ENCODE measurements around the gene CDK18.

Gene CDK18

DNA sequence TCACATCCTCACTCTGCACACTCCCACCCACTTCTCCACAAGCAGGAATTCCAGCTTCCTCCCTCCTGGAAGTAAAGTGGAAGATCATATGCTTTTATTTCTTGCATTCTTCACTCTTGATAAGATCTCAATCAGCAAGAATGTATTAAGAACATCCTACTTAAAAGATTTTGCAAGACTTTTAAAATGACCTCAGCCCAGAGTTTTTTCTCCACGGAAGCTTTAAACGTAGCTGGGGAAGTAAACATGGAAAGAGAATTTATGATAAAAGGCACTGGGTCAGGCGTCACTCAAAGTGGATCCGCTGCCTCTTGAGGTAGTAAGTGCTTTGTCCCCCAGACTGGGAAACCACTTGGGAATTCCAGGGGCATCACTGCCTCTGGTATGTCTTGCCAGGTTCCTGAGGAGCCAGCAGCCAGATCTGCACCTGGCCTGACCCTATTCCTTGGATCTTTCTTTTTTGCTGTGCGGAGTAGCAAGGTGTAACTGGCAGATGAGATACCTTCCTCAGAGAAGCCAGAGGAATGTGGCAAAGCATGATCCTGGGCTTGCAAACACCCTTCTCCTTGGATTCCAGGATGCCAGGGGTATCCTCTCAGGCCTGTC lies 33.9 kb downstream of the CDK18 start:
- no peak for DNase-seq (ENCODE audit: low read depth in 2 of 2)

DNA sequence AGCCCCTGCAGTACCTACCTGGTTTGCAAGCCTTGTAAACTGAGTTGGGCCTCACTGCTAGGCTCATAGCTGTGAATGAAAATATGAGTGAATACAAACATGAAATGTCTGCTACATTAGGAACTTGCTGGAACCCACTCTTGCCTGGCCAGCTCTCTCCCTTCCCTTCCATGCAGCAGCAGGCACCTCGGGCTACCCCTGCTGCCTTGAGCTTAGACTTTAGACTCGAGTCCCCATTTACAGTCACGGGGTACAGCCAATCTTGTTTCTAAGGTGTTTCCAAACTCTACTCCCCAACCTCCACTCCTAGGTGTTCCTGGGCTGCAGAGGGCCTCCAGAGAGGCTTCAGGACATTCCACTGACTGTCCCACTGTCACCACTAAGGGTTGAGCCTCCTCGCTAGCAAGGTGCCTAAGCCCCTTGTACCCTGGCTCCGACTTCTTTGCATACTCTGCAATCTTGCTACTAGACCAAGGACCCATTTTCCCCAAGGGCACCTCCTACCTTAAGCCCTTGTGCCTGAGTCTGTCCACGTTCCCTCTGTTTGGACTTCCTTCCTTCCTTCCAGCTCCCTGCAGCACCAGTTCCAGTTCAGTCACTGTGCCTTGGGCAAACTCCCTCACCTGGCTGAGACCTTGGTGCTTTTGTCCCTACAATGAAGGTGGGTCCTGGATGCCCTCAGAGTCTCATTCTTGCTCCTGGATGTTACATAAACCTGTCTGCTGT lies 36.9 kb downstream of the CDK18 start:
- no peak for DNase-seq (ENCODE audit: low read depth in 2 of 2)

DNA sequence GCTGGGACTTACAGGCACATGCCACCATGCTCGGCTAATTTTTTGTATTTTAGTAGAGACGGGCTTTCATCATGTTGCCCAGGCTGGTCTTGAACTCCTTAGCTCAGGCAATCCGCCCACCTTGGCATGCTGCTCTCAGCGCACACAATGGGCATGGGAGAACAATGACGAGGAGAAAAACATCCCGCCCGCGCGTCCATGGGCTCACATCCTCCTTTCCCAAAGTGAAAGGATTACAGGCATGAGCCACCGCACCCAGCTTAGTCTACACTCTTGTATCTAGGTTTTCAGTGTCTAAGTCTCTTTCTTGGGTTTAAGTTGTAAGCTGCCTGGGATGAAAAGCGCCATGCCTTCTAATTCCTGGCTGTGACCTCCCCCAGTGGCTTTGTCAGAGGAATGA lies 37.9 kb downstream of the CDK18 start:
- no peak for DNase-seq (ENCODE audit: low read depth in 2 of 2)

DNA sequence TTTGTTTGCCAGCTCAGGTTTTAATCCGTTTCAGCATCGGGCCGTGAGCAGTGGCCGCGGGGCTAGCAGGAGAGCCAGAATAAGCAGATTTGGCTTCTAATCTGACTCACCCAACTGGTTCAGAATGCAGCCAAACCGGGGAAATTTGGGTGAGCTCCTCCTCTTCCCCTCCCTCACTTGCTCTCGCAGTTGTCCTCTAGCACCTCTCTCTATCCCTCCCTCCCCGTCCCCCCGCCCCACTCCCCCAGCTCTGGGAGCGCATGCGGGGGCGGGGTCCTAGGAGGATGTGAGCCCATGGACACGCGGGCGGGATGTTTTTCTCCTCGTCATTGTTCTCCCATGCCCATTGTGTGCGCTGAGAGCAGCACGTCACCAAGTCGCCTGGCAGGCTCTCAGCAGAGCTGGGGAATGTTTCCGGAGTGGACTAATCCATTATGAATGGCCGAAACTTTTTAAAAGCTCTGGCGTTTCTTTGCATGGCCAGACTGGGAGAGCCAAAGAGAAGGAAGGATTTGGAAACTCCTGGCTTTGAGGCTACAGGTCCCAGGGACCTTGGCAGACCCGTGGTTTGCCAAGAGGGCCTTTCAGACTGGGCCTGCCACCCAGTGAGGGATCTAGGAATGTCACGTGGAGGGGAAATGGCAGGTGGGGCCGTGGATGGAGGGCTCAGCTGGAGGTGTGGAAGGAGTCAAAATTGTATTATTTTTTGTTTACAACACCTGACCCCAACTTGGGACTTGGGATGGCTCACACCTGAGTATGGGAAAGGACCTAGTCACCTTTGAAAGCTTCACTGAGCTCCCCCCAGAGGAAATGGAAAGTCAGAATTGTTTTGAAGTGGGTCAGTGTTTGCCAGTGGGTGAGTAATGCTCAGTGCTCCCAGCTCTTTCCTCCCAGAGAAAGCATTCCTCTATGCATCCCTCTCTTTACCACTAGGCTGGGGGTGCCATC lies 39.2 kb downstream of the CDK18 start:
- DNase-seq (ENCODE audit: low read depth in 2 of 2), result no peak

DNA sequence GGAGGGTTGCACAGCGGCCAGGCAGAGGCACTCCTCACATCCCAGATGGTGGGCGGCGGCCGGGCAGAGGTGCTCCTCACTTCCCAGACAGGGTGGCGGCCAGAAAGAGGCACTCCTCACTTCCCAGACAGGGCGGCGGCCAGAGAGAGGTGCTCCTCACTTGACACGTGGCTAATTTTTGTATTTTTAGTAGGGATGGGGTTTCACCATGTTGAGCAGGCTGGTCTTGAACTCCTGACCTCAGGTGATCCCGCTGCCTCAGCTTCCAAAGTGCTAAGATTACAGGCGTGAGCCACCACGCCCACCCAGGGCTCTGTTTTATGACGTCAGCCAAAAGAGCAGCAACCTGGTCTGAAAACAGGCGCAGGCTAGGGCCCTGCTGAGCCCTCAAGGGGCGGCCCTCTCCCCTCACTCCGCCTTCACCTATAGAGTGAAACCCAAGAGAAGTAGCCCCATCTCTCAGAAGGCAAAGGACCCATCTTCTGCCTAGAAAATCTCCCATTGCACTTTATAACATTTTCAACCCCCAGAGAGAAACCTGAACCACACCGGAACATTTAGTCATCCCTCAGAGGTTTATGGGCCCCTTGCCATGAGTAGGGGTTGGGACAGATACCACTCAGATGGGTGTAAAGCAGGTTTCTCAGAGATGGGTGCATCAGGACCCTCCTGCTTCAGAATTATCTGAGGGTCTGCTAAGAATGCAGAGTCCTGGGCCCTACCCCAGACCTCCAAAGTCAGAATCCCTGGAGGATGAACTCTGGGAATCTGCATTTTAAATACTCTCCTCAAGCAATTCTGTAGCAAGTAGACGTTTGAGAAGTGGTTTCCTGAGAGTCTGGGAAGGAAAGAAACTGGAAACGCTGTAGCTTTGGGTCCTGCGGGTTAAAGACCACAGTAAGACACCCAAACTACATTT lies 40.8 kb downstream of the CDK18 start:
- no peak for DNase-seq (ENCODE audit: low read depth in 2 of 2)

DNA sequence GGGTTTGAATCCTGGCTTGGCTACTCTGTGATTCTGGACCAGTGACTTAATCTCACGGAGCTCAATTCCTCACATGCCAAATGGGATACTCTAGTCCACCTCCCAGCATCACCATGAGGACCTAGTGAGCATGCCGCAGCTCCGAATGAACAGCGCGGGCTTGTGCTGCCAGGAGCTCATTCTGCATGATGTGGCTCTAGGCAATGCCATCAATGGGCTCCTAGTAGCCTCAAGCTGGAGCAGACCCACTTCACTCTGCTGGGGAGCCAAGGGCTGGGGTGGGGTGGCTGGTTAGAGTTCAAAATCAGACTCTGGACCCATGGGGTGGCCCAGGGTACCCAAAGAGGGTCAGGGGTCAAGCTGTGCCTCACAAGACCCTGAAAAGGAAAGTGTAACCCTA lies 41.5 kb downstream of the CDK18 start:
- DNase-seq (ENCODE audit: low read depth in 2 of 2), result no peak

DNA sequence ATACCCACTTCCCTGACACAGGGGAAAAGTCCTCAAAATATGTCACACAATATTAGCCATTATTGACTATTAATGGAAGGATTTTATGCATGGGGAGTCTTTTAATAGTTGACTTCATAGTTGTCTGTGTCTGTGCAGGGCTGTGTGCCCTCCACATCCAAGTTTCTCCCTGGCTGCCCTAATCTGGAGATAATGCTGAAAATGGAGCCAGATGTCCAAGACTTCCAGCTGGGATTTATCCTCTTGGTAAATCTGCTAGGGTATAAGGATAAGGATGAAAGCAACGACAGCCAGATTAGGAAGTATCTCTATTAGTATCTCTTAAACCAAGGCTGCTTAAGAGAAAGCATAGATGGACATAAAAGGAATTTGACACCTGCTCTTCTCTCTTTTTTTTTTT lies 42.1 kb downstream of the CDK18 start:
- no peak for DNase-seq (ENCODE audit: low read depth in 2 of 2)

DNA sequence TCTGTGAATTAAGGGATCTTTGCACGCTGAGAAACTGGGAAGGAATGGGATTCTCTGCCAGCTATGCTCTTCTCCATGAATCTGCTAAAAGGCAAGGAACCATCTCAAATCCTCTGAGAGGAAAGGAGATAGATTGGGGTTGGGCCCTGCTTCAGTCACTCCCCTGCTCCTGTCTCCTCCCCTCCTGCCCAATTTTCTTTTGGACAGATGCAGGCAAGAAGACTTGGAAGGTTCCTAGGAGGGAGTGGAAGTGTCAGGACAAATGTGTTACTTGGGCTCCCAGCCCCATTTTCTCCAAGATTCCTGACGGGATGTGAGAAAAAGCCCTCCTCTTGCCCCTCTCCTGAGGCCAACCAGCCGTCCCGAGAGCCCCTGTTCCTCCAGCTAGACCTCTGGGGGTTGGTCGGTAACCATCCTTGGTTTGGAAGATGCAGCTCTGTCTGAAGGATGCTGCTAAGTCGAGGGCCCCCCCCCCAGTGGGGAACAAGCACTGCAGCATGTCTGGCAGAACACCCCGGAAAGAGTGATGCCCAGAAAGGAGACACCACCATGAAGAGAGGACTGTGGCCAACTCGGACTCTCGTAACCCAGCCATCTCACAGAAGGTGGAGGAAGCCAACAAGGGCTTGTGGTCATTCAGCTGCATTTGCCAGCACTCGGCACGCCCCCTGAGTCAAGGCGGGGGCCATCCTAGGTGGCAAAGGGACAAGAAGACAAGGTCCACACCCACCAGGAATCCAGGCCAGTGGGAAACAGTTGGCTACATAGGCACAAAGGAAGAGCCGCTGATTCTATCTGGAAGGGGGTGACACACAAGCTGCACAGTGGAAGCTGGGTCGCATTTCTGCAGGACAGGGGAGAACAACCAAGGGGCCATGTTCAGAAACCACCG lies 43.7 kb downstream of the CDK18 start:
- no peak for DNase-seq (ENCODE audit: low read depth in 2 of 2)

DNA sequence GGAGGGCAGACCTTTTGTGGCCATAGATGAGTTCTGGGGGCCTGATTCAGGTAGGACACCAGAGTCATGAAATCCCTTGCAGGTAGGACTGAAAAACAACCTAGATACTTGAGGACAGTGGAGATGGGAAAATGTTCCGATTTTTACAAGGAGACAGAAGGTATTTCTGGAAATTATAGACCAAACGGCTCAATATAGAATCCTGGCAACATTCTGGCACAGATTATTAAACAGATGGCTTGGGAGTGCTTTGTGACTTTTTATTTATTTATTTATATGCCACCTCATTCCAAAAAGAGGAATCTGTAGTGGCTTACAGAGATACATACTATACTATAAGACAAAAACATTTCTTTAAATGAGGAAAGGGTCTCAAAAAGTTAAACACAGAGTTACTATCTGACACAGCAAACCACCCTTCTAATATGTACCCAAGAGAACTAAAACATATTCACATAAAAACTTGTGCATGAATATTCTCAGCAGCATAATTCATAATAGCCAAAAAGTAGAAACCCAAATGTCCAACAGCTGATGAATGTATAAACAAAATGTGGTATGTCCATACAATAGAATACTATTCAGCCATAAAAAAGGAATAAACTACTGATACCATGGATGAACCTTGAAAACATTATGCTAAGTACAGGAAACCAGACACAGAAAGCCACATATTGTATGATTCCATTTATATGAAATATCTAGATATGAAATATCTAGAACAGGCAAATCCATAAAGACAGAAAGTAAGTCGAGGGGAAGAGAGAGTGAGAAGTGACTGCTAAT lies 49.8 kb downstream of the CDK18 start:
- DNase-seq (ENCODE audit: low read depth in 2 of 2), result no peak

DNA sequence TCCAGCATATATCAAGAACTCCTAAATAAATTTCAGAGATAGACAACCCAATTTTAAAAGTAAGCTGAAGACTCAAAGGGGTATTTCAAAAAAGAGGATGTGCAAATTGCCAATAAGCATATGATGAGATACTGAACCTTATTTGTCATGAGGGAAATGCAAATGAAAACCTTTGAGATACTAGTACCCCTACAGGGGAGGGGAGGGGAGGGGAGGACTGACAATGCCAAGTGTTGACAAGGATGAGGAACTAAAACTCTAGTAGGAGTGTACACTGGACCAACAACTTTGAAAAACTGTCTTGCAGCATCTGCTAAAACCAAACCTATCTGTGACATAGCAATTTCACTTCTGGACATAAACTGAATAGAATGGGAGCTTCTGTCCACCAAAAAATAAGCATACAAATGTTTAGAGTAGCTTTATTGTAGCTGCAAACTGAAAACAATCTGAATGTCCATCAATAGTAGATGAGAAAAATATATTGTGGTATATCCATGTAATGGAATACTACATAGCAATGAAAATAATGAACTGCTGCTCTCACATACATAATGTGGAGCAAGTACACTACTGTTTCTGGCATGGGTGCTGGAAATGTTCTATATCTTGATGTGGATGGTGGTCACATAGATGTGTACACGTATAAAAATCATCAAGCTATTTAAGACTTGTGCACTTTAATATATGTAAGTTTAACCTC lies 57.2 kb downstream of the CDK18 start:
- DNase-seq (ENCODE audit: low read depth in 2 of 2), result no peak

DNA sequence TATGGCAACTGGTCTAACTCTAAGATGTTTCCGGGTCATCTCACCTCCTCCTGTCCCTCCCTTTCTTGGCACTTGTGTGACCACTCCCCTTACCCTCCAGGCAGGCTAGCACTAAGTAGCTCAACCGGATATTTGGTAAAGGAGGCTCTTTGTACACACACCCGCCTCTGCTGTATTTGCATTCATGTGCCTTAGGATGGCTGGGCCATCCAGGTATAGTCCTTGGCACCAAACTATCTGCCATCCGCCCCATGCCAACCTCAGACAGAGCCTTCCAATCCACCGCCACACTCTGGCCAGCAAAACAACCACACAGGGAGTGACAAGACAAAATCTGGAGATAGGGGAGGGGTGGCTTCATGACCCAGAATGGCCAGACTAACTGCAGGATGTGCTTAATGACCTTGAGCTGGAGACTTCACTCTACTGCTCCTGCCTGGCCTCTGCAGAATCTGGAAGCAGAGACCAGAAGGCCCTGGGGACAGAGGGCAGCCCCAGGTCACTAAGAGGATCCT lies 59.5 kb downstream of the CDK18 start:
- no peak for DNase-seq (ENCODE audit: low read depth in 2 of 2)

DNA sequence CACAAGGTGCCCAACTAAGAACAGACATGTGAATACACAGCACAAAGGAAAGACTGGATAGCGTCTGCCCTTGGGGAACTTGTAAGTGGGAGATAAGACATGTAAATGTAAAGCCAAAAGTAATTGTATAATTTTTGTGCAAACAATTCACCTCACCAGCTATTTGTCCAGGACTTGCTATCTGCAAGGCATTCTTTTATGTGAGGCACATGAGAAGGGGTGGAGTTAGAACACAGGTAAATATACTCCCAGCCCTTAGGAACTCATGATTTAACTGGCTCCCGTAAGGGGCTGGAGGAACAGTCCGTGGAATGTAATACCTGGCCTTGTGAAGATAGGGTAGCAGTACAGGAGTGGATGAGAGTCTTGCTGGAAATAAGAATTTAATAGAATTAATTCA lies 61.3 kb downstream of the CDK18 start:
- DNase-seq (ENCODE audit: low read depth in 2 of 2), result no peak

DNA sequence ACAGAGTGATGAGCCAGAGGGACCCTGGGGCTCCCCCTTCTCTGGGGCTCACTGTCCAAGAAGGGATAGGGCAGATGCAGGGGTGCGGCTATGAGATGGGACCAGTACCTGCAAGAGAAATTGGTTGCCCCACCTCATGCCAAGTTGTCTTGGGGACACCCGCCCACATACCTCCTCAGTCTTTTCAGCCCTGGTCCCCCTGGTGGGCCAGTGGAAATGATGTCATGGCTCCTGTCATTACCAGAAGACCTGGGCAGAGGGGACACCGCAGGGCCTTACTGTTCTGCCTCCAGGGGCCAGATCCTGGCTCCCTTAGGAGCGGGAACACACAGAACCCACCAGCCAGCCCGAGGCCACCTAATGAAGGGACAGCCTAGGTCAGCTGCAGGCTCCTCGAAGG lies 63.2 kb downstream of the CDK18 start:
- no peak for DNase-seq (ENCODE audit: low read depth in 2 of 2)

DNA sequence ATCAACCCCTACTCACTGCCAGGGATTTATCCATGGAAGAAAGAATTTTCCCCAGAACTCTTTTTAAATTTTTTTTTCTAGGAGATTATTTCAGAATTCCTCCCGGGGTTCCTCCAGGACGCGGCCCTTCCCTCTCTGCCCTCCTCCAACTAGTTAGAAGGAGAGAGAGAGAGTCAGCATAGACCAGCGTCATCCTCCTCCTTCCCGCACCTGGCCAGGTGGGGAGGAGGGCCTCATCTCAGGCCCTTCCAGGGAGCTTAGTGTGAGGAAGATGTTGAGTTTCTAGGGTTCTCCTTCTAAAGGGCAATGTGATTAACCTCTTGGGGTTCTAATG lies 63.6 kb downstream of the CDK18 start:
- no peak for DNase-seq (ENCODE audit: low read depth in 2 of 2)

DNA sequence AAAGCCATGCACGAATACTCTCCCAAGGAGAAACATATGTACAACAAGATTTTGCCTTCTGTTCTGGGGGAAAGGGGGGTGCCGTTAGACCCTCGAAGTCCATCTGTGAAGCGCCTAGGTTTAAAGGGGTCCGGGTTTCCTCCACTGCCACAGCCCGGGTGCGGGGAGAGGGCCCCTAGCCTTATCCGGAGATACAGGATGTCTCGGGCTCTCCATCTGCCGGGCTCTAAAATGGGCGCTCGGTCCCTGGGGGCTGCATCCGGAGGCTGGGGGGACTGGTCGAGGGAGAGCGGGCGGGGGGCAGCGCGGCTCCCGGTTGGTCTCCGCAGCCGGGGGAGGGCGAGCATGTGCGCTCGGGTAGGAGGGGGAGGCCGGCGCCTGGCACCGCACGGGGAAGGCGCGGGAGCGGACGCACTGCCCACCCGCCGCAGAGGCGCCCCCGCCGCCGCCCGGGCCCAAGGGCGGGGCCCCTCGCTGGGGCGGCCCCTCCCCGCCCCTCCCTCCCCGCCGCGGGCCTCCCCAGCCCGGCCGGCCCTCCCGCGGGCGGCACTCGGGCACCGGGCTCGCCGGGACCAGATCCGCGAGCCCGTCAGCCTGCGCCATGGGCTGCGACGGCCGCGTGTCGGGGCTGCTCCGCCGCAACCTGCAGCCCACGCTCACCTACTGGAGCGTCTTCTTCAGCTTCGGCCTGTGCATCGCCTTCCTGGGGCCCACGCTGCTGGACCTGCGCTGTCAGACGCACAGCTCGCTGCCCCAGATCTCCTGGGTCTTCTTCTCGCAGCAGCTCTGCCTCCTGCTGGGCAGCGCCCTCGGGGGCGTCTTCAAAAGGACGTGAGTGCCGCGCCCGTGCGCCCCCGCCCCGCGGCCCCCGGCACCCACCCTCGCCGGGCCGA lies 64.2 kb downstream of the CDK18 start:
- no peak for DNase-seq (ENCODE audit: low read depth in 2 of 2)

DNA sequence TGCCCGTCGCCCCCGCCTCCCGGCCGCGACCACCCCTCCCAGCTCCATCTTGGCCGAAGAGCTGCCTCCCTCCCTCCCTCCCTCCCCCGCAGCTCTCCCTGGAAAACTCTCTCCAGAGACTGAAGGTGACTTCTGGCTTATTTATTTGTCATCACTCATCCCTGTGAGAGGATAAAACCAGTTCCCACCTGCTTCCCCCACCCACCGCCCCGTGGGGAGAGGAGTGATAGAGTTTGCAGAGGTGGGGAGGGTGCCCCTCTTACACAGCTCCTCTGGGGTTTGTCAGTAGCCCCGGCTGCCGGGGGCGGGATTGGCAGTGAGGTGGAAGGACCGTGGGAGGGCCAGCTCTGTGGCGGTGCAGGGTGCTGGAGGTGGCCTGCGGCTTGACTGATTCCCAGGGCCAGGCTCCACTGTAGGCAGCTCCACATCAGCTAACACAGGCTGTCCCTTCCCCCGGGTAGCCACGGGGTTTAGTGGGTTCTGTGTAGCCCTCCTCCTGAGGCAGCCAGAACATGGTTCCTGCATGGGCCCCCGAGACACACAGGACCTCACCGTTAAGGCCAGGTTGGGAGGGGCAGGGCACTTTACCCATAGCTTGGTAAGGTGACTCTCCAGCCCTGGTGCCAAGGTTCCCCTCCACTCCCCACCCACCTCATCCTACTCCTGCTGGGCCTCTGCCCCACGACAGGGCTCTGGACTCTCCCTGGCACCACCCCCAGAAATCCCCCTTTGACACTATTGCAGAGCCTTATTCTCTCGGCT lies 65.1 kb downstream of the CDK18 start:
- DNase-seq (ENCODE audit: low read depth in 2 of 2), result no peak

DNA sequence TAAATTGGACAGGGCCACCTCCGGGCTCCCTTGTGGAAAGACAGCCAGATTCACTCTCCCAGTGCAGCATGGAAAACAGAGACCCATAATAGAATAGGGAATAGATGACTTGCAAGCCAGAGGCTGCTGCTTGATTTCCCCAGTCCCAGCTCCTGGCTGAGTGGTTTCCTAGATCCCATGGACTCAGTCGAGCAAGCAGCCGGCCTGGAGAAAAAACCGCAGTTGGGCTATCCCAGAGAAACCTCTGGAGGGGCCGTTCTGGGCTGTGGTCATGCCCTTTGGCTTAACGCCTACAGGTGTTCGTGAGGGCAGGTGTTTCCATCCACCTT lies 65.7 kb downstream of the CDK18 start:
- DNase-seq (ENCODE audit: low read depth in 2 of 2), result no peak

Data from stimulated activated CD4-positive, alpha-beta T cell treated with anti-CD3 and anti-CD28 coated beads, Interleukin-1b, Interleukin-23, amount 100 ng/mL, for 4 hours (primary cell).